ENCODE data around the gene STARD3NL.

GRCh38 chr7:38257350-38257677, 79.3 kb downstream of the STARD3NL start:
- TF ChIP-seq CTCF (IDR thresholded peaks at IDR 0.05) (no peak), POLR2A (IDR thresholded peaks at IDR 0.05) (no peak)
